ENCODE measurements around the gene TTC29. TPM values are rescaled to one million over a fixed set of nuclear protein-coding genes. Genes with fewer than 3 reads are reported as not detected.

Gene TTC29
- polyA plus RNA-seq, 1 of the 3 experiments (the other 2 are of a cell fraction) = not detected

DNA sequence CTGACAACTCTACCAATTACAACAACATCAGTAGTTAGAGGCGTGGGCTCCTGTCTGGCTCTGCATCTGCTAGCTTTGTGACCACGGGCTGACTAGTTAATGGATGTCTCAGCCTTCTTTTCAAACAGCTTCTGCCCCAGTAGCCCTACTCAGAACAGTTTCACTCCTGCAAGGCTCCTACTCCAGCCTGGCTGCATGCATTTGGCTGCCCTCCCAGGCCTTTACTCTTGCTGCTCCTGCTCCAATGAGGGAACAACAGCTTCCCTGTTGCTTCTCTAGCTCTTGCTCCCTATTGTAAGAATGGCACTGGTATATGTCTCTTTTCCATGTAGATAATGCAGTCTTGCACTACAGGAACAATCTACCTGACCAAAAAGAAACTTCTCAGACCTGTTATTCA, 93.3 kb downstream of the TTC29 start:
- 20% methylated on average over 1 of the region's 2 CpGs for WGBS (ENCODE audit: low lambda C conversion rate)
- POLR2A ChIA-PET = no interaction called here

DNA sequence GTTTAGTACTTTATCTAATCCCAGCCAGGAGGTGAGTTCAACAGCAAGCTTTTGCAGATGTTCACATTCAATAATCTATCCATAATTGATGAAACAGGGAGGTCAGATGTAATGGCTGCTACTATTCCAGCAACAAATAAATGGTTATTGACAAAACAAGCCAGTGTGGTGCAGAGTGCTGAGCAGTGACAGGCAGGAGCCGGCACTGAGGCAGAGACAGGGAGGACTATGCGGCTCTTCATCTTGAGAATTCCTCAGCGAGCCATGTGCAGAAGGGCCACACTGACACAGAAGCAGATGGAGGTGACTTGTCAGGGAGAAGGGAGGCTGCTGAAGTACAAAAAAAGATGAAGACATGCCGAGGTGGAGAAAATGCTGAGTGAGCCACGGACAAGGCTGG, 98.3 kb downstream of the TTC29 start:
- no peaks in the 10 kb centered on the region for H3K9me2 ChIP-seq
- CTCF ChIA-PET = no interaction called here
- H3K9ac ChIP-seq = no peak overlapping the region
- no peak for DNase-seq
- H3F3A ChIP-seq (replicated peaks; ENCODE audit: insufficient read depth) = no peaks in the 10 kb centered on the region
- H3K27me3 ChIP-seq (ENCODE audit: insufficient read depth) = no peaks in the 10 kb centered on the region
- H3K4me3 ChIP-seq (ENCODE audit: low read depth in 2 of 2, low read length in 1 of 2) = no peak overlapping the region
- no peaks in the 10 kb centered on the region for H3K36me3 ChIP-seq (replicated peaks in 1 of 2; ENCODE audit: control insufficient read depth in 1 of 2, insufficient read depth in 2 of 2, low read length in 1 of 2)
- no peak overlapping the region for H3K4me2 ChIP-seq
- no peaks in the 10 kb centered on the region for H4K20me1 ChIP-seq (ENCODE audit: insufficient read depth)
- H3K27ac ChIP-seq (ENCODE audit: low read depth in 2 of 2, low read length in 1 of 2) = no peak overlapping the region
- POLR2A ChIA-PET = no interaction called here
- no peak overlapping the region for H2AFZ ChIP-seq (ENCODE audit: low read depth)
- H3K9me3 ChIP-seq = no peaks in the 10 kb centered on the region
- TF ChIP-seq, protein P1, sequence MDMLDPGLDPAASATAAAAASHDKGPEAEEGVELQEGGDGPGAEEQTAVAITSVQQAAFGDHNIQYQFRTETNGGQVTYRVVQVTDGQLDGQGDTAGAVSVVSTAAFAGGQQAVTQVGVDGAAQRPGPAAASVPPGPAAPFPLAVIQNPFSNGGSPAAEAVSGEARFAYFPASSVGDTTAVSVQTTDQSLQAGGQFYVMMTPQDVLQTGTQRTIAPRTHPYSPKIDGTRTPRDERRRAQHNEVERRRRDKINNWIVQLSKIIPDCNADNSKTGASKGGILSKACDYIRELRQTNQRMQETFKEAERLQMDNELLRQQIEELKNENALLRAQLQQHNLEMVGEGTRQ (IDR thresholded peaks at IDR 0.05; ENCODE audit: borderline replicate concordance, low read depth, low read length) = no peak
- TF ChIP-seq RAD21 (IDR thresholded peaks at IDR 0.05; ENCODE audit: low read length) (no peak), EZH2phosphoT487 (IDR thresholded peaks at IDR 0.05; ENCODE audit: borderline replicate concordance, low read depth) (no peak), MXI1 (IDR thresholded peaks at IDR 0.05; ENCODE audit: low read depth, low read length) (no peak), GATA2 (CRISPR knock-in tag; IDR thresholded peaks at IDR 0.05) (no peak), FOXJ3 (CRISPR knock-in tag; IDR thresholded peaks at IDR 0.05) (no peak), POLR2AphosphoS5 (IDR thresholded peaks at IDR 0.05; ENCODE audit: low read depth, low read length) (no peak), SIN3A (IDR thresholded peaks at IDR 0.05; ENCODE audit: borderline replicate concordance, low read depth, low read length) (no peak), ELF1 (IDR thresholded peaks at IDR 0.05) (no peak), NFIC (IDR thresholded peaks at IDR 0.05; ENCODE audit: borderline replicate concordance) (no peak), TCF12 (IDR thresholded peaks at IDR 0.05) (no peak), TAF1 (IDR thresholded peaks at IDR 0.05; ENCODE audit: borderline replicate concordance, low read depth, low read length) (no peak), YY1 (IDR thresholded peaks at IDR 0.05; ENCODE audit: low read depth) (no peak), SMC3 (IDR thresholded peaks at IDR 0.05; ENCODE audit: low read depth, low read length) (no peak), JUND (IDR thresholded peaks at IDR 0.05) (no peak), GABPA (IDR thresholded peaks at IDR 0.05; ENCODE audit: low read depth) (no peak), CHD2 (IDR thresholded peaks at IDR 0.05; ENCODE audit: low read length, partially characterized antibody) (no peak)
- TF ChIP-seq, protein P2, sequence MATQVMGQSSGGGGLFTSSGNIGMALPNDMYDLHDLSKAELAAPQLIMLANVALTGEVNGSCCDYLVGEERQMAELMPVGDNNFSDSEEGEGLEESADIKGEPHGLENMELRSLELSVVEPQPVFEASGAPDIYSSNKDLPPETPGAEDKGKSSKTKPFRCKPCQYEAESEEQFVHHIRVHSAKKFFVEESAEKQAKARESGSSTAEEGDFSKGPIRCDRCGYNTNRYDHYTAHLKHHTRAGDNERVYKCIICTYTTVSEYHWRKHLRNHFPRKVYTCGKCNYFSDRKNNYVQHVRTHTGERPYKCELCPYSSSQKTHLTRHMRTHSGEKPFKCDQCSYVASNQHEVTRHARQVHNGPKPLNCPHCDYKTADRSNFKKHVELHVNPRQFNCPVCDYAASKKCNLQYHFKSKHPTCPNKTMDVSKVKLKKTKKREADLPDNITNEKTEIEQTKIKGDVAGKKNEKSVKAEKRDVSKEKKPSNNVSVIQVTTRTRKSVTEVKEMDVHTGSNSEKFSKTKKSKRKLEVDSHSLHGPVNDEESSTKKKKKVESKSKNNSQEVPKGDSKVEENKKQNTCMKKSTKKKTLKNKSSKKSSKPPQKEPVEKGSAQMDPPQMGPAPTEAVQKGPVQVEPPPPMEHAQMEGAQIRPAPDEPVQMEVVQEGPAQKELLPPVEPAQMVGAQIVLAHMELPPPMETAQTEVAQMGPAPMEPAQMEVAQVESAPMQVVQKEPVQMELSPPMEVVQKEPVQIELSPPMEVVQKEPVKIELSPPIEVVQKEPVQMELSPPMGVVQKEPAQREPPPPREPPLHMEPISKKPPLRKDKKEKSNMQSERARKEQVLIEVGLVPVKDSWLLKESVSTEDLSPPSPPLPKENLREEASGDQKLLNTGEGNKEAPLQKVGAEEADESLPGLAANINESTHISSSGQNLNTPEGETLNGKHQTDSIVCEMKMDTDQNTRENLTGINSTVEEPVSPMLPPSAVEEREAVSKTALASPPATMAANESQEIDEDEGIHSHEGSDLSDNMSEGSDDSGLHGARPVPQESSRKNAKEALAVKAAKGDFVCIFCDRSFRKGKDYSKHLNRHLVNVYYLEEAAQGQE (IDR thresholded peaks at IDR 0.05; ENCODE audit: low read depth, low read length) = no peak
- H3K79me2 ChIP-seq (ENCODE audit: insufficient read depth) = no peaks in the 10 kb centered on the region
- H3K4me1 ChIP-seq (ENCODE audit: control insufficient read depth in 1 of 2, insufficient read depth in 2 of 2, low read depth in 1 of 2, low read length in 1 of 2) = no peaks in the 10 kb centered on the region
- WGBS (ENCODE audit: low lambda C conversion rate) = 33% methylated on average over 5 of the region's 5 CpGs

More for the DNA sequence above, 93.3 kb downstream of the TTC29 start:
- H3K36me3 ChIP-seq (replicated peaks in 1 of 2; ENCODE audit: control insufficient read depth in 1 of 2, insufficient read depth in 2 of 2, low read length in 1 of 2) = no peaks in the 10 kb centered on the region
- DNase-seq = no peak
- H3K9me2 ChIP-seq = no peaks in the 10 kb centered on the region
- H3K27ac ChIP-seq (ENCODE audit: low read depth in 2 of 2, low read length in 1 of 2) = no peak overlapping the region
- H3K9me3 ChIP-seq = no peaks in the 10 kb centered on the region
- no peak overlapping the region for H3K4me3 ChIP-seq (ENCODE audit: low read depth in 2 of 2, low read length in 1 of 2)
- CTCF ChIA-PET = no interaction called here
- no peak overlapping the region for H2AFZ ChIP-seq (ENCODE audit: low read depth)
- no peaks in the 10 kb centered on the region for H4K20me1 ChIP-seq (ENCODE audit: insufficient read depth)
- H3K4me2 ChIP-seq = no peak overlapping the region
- H3K27me3 ChIP-seq (ENCODE audit: insufficient read depth) = no peaks in the 10 kb centered on the region
- TF ChIP-seq, protein P3, sequence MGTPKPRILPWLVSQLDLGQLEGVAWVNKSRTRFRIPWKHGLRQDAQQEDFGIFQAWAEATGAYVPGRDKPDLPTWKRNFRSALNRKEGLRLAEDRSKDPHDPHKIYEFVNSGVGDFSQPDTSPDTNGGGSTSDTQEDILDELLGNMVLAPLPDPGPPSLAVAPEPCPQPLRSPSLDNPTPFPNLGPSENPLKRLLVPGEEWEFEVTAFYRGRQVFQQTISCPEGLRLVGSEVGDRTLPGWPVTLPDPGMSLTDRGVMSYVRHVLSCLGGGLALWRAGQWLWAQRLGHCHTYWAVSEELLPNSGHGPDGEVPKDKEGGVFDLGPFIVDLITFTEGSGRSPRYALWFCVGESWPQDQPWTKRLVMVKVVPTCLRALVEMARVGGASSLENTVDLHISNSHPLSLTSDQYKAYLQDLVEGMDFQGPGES (IDR thresholded peaks at IDR 0.05; ENCODE audit: low read depth, low read length) = no peak
- no peak for TF ChIP-seq ELF1 (IDR thresholded peaks at IDR 0.05)
- TF ChIP-seq JUND (IDR thresholded peaks at IDR 0.05) = no peak
- no peak for TF ChIP-seq NRF1 (IDR thresholded peaks at IDR 0.05; ENCODE audit: low read depth, low read length)
- TF ChIP-seq TAF1 (IDR thresholded peaks at IDR 0.05; ENCODE audit: borderline replicate concordance, low read depth, low read length) = no peak
- no peak overlapping the region for H3K9ac ChIP-seq
- no peaks in the 10 kb centered on the region for H3K4me1 ChIP-seq (ENCODE audit: control insufficient read depth in 1 of 2, insufficient read depth in 2 of 2, low read depth in 1 of 2, low read length in 1 of 2)
- no peaks in the 10 kb centered on the region for H3F3A ChIP-seq (replicated peaks; ENCODE audit: insufficient read depth)
- no peaks in the 10 kb centered on the region for H3K79me2 ChIP-seq (ENCODE audit: insufficient read depth)

Measured in SK-N-SH (cell line).